Panc1 (cell line): ENCODE data around the gene PBXIP1. TPM values are rescaled to one million over a fixed set of nuclear protein-coding genes. Genes with fewer than 3 reads are reported as not detected.

Experiments used
- ATAC-seq: fragments of 200-7000 bp; cut with Tn5 transposase; 2 replicates; pipeline ENCODE4 v1.9.1; 2020; ENCODE audit warnings: mild to moderate bottlenecking, moderate library complexity
- BruUV-seq: library from RNA; stranded (reverse); fragments of 400-500 nt; replicated peaks from 2 replicates; lab custom pipeline; 2021; lab: Mats Ljungman, UMichigan
- CTCF ChIA-PET: fragments of 300-600 bp; sonication (Branson Sonifier 250); formaldehyde crosslinking; loops from one replicate; lab custom pipeline; 2022; ENCODE audit warnings: antibody characterized with exemption; lab: Charles Lee
- POLR2A ChIA-PET: fragments of 300-600 bp; sonication (Branson Sonifier 250); formaldehyde crosslinking; loops from one replicate; lab custom pipeline; 2022; ENCODE audit warnings: antibody characterized with exemption; lab: Charles Lee
- DNase-seq: peaks from one replicate; pipeline ENCODE4 v3.0.0-alpha.2; 2010; ENCODE audit warnings: low read depth, low spot score
- H3K27ac ChIP-seq: 2 replicates; pipeline ENCODE4 v1.5.1; 2011; ENCODE audit warnings: mild to moderate bottlenecking, low read length, inconsistent platforms
- H3K27me3 ChIP-seq: fragments of 200-500 bp; sonication (Bioruptor generic); 2 replicates; pipeline ENCODE4 v1.6.0; 2014; ENCODE audit warnings: low read length, inconsistent platforms; ENCODE audit not compliant: control insufficient read depth, insufficient read depth
- H3K36me3 ChIP-seq: fragments of 200-500 bp; sonication (Bioruptor generic); 2 replicates; pipeline ENCODE4 v1.5.1; 2014; ENCODE audit warnings: inconsistent platforms, mild to moderate bottlenecking, low read length, moderate library complexity; ENCODE audit not compliant: control insufficient read depth, insufficient read depth
- H3K4me1 ChIP-seq: 2 replicates; pipeline ENCODE4 v1.5.1; 2011; ENCODE audit warnings: inconsistent platforms, mild to moderate bottlenecking, low read length, moderate library complexity; ENCODE audit not compliant: control insufficient read depth, insufficient read depth
- H3K4me3 ChIP-seq, 2 experiments: 2 replicates each; pipeline ENCODE4 v1.5.1; 2011 to 2012; ENCODE audit warnings: low read depth in 2 of 2, low read length in 2 of 2, mild to moderate bottlenecking in 2 of 2, inconsistent platforms in 1 of 2, moderate library complexity in 1 of 2
- H3K9me3 ChIP-seq: fragments of 200-500 bp; sonication (Bioruptor generic); 2 replicates; pipeline ENCODE4 v1.5.1; 2014; ENCODE audit warnings: low read depth, mild to moderate bottlenecking, inconsistent platforms, low read length, moderate library complexity; ENCODE audit not compliant: control insufficient read depth, insufficient read depth
- CTCF ChIP-seq: fragments of 450-650 bp; IDR thresholded peaks from 2 replicates; pipeline ENCODE4 v1.5.1; 2017; ENCODE audit warnings: mild to moderate bottlenecking
- POLR2AphosphoS5 ChIP-seq: IDR thresholded peaks from 2 replicates; pipeline ENCODE4 v1.6.1; 2012; ENCODE audit warnings: mild to moderate bottlenecking, low read depth, low read length, moderate library complexity
- REST ChIP-seq, 2 experiments: IDR thresholded peaks; 2 replicates each; pipeline ENCODE4 v1.6.1; 2011 to 2012; ENCODE audit warnings: low read depth in 2 of 2, control low read depth in 1 of 2, low read length in 1 of 2, mild to moderate bottlenecking in 1 of 2, moderate library complexity in 1 of 2; ENCODE audit not compliant: insufficient read depth in 1 of 2
- SIN3A ChIP-seq: IDR thresholded peaks from 2 replicates; pipeline ENCODE4 v1.6.1; 2012; ENCODE audit warnings: low read depth, mild to moderate bottlenecking, low read length, moderate library complexity, borderline replicate concordance; ENCODE audit not compliant: insufficient read depth
- TCF7L2 ChIP-seq: IDR thresholded peaks from 2 replicates; pipeline ENCODE4 v1.6.1; 2011; ENCODE audit warnings: mild to moderate bottlenecking, low read depth, low read length, inconsistent platforms
- in situ Hi-C: cut with HindIII; loops from 2 replicates; pipeline ENCODE4 v1.10.0; 2016; ENCODE audit warnings: low sequenced_read_pairs, low pct_unique_long_range_greater_than_20kb
- intact Hi-C: fragments of 100-400 bp; cut with micrococcal nuclease; formaldehyde crosslinking; loops from one replicate; pipeline ENCODE4 v1.10.0; 2022; ENCODE audit not compliant: unreplicated experiment
- total RNA-seq: library from RNA; stranded (reverse); gene quantifications from one replicate; pipeline ENCODE4 v1.2.1, GENCODE V29; 2021; ENCODE audit not compliant: unreplicated experiment

The PBXIP1 gene
- total RNA-seq, 1 experiment from 2014 or later = 40.7 TPM

DNA sequence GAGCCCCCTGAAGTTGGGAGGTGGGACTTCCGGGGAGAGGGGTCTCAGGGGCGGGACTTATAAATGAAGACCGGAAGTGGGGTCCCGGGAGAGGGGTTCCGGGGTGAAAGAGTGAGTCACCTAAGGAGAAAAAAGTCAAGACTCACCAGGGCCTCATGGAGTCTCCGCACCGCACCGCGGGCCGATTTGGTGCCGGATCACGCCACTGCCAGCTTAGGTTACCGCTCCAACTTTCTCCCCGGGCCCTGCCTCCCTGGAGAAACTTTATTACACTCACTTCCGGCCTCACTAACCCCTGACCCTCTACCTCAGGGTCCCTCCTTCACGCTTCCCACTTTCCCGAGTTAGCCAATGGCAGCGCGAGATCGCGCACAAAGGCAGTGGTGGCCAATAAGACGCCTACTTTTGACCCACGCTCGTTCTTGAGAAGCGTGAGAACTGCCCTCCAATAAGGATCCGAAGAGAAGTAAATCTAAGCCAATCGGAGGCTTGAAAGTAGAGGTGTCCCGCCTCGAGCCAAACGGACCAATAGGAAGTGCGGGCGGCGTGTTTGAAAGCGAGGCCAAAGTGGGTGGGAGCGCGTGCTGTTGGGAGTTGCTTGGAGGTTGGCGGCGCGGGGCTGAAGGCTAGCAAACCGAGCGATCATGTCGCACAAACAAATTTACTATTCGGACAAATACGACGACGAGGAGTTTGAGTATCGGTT lies 18.4 kb upstream of the PBXIP1 start, which contains the start of gene CKS1B:
CKS1B (plus strand) TSS at position 580 of the 706 bp plus-strand sequence; CDS start at position 645, 65 bp downstream.
- DNase-seq (peak; percentile 99), ATAC-seq (peak; percentile 81)
- Histone ChIP-seq H3K27me3 (no peaks in the 10 kb centered on the region), H3K4me3 (peak within 1 kb of the TSS; percentile 77 to 88), H3K36me3 (peaks cover 8% of the 10 kb centered on the region), H3K27ac (peak within 1 kb of the TSS; percentile 98), H3K9me3 (no peaks in the 10 kb centered on the region), H3K4me1 (peaks cover 44% of the 10 kb centered on the region)
- in situ Hi-C loops = no loop called here
- CTCF ChIA-PET = interaction anchor here (0.7 to 1.0 kb wide), 4 partner anchors 18 to 43 kb away, joined by 3 to 17 read pairs (median 3); no protein-coding TSS in a partner anchor
- POLR2A ChIA-PET = interaction anchor here (0.5 to 1.2 kb wide), 6 partner anchors 8 to 702 kb away, joined by 3 to 15 read pairs (median 5); partner anchors contain the start of genes FLAD1 and PBXIP1
- TF ChIP-seq CTCF = no peak
- TF ChIP-seq POLR2AphosphoS5 = peak; percentile 79; the same call in 1 of the 2 replicates
- peak; percentile 100 for TF ChIP-seq TCF7L2
- peak; percentile 76 for TF ChIP-seq SIN3A
- intact Hi-C loops = no loop called here
- no TSS peak for BruUV-seq

GRCh38 chr1:154973344-154974101 lies 17.6 kb upstream of the PBXIP1 start:
- Histone ChIP-seq H3K9me3 (no peaks in the 10 kb centered on the region), H3K27me3 (no peaks in the 10 kb centered on the region), H3K4me3 (peak overlapping the region; percentile 77 to 88), H3K4me1 (peaks cover 51% of the 10 kb centered on the region), H3K36me3 (peaks cover 6% of the 10 kb centered on the region), H3K27ac (peak overlapping the region; percentile 98)
- TF ChIP-seq SIN3A (no peak), CTCF (no peak), POLR2AphosphoS5 (peak; percentile 77), REST (IDR thresholded peaks at IDR 0.05; ENCODE audit: insufficient read depth in 1 of 2, low read depth in 2 of 2, low read length in 1 of 2) (peak in 1 of 2 experiments; percentile 34; a peak in 1 of 4 replicates)
- CTCF ChIA-PET = interaction anchor here (0.6 to 1.0 kb wide), 5 partner anchors 19 to 55 kb away, joined by 3 to 17 read pairs (median 4); no protein-coding TSS in a partner anchor
- peak; percentile 97 for DNase-seq
- intact Hi-C loops = no loop called here
- in situ Hi-C loops = no loop called here
- no TSS peak for BruUV-seq
- peak; percentile 38 for ATAC-seq
- POLR2A ChIA-PET = interaction anchor here (0.7 to 1.2 kb wide), 6 partner anchors 9 to 264 kb away, joined by 3 to 15 read pairs (median 4); partner anchors contain the start of genes FLAD1 and PBXIP1
